ENCODE data around the gene SLC38A9.

The SLC38A9 gene

DNA sequence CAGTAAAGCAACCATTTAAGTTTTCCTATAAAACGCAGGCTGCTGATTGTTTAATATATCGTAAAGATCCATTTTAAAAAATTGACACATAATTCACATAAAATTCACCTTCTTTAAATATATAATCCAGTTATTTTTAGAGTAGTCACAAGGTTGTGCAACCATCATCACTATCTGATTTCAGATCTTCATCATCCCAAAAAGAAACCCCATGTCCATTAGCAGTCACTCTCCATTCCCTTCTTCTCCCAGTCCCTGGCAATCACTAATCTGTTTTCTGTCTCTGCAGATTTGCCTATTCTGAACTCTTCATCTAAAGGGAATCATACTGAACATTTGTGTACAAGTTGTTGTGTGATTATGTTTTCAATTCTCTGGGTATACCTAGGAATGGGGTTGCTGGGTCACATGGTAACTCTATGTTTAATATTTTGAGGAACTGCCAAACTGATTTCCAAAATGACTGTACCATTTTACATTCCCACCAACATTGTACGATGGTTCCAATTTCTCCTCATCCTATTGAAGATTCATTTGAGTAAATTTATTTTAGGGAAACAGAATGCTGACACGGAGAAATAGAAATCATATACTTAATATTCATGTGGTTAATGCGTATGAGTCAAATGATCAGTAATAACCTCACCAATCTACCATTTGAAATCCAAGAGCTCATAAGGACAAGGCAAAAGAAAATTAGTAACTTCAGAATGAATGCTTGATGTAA is 119.6 kb downstream of the SLC38A9 start:
- TF ChIP-seq, protein P1, sequence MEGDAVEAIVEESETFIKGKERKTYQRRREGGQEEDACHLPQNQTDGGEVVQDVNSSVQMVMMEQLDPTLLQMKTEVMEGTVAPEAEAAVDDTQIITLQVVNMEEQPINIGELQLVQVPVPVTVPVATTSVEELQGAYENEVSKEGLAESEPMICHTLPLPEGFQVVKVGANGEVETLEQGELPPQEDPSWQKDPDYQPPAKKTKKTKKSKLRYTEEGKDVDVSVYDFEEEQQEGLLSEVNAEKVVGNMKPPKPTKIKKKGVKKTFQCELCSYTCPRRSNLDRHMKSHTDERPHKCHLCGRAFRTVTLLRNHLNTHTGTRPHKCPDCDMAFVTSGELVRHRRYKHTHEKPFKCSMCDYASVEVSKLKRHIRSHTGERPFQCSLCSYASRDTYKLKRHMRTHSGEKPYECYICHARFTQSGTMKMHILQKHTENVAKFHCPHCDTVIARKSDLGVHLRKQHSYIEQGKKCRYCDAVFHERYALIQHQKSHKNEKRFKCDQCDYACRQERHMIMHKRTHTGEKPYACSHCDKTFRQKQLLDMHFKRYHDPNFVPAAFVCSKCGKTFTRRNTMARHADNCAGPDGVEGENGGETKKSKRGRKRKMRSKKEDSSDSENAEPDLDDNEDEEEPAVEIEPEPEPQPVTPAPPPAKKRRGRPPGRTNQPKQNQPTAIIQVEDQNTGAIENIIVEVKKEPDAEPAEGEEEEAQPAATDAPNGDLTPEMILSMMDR (conservative IDR thresholded peaks at IDR 0.05): no peak
- peak overlapping the region; percentile 53 for H3K27ac ChIP-seq

DNA sequence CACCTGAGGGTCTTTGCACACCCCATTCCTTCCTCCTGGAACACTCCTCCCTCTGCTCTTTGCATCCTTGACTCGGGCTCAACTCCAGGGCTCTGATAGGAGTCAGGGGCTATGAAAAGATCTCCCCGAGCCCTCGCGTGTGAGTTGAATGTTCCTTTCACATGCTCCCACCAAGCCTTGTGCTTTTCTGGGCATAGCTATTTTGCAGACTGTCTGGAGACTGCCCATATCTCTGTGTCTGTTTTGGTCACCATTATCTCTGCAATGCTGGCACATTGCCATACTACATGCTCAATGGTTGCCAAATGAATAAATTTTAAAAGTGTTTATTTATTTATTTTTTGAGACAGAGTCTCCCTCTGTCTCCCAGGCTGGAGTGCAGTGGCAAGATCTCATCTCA is 120.4 kb downstream of the SLC38A9 start:
- H3K27ac ChIP-seq: peak overlapping the region; percentile 53

DNA sequence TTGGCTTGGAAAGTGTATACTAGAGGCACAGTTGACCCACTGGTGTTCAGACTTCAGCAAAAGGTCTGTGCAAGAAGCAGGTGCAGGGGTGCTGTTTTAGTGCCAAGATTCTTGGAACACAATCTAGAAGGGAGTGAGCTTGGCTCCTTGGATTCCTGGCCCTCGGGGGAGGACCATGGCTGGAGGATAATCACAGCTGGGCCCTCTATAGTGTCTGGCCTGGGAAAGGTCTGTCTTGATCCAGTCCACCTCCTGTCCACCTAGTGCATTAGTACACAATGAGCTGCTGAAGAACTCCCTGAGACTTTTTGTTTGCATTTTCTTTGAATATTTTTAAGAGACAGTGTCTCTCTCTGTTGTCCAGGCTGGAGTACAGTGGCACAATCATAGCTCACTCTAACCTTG is 126.9 kb downstream of the SLC38A9 start:
- no peak overlapping the region for H3K27ac ChIP-seq
- TF ChIP-seq, protein P1 (conservative IDR thresholded peaks at IDR 0.05): no peak

More for the DNA sequence above, 120.4 kb downstream of the SLC38A9 start:
- TF ChIP-seq, protein P1 (conservative IDR thresholded peaks at IDR 0.05): no peak

DNA sequence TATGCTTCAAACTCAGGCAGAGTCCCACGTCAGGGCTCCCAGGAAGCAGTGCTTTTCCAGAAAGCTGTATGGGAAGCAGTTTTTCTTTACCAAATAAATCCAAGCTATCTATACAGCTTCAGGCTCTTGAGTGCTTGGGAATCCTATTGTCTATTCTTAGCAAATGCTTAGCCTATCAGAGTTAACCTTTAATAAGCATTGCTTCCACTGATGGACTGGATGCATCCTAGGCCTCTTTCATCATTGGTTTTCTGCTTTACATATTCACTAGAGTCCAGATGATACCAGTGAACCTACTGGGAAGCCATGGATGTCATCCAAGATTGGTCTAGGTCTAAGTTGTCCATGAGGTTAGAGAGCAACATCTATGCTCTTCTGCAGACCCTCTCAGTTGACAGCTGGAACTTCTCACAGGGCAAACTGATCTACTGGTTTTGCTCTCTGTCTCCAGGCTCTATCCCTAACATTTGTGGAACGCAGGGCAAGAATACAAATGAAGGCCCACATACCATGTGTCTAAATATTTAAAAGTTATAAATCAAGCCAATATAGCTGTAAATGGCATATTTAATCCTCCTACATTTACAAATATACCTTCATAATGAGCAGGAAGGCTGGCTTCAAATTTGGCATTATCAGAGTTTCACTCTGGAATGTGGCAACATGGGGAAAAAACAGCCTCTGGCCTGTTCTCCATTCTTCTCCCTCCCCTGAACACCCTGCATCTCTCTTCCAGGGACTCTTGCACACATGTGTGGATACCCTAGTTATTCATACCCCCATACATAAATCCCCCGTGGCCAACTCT is 127.5 kb downstream of the SLC38A9 start:
- no peak overlapping the region for H3K27ac ChIP-seq
- TF ChIP-seq, protein P1 (conservative IDR thresholded peaks at IDR 0.05): no peak

GRCh38 chr5:55583578-55583977 is 128.5 kb downstream of the SLC38A9 start:
- H3K27ac ChIP-seq: no peak overlapping the region
- TF ChIP-seq, protein P1 (conservative IDR thresholded peaks at IDR 0.05): no peak

- H3K27ac ChIP-seq: no peak overlapping the region
- TF ChIP-seq, protein P1 (conservative IDR thresholded peaks at IDR 0.05): no peak
Observed at GRCh38 chr5:55582256-55582655, 129.9 kb downstream of the SLC38A9 start.

GRCh38 chr5:55580042-55580441 is 132.1 kb downstream of the SLC38A9 start:
- TF ChIP-seq, protein P1 (conservative IDR thresholded peaks at IDR 0.05): no peak
- H3K27ac ChIP-seq: no peak overlapping the region
